22Rv1 (cell line): ENCODE measurements around the gene BMERB1.
"Not testable (repeated sequence)": the region's sequence is repeated elsewhere in the genome, so short reads cannot be mapped to it uniquely, and the experiment has no call there.

ENCODE experiments used
- H3K27ac ChIP-seq: fragments of 450-650 bp; 2 replicates; pipeline ENCODE4 v1.5.1; 2017
- ZFX ChIP-seq: fragments of 450-650 bp; IDR thresholded peaks from 2 replicates; pipeline ENCODE4 v1.6.1; 2017; ENCODE audit warnings: antibody characterized with exemption, borderline replicate concordance
- TF ChIP-seq, protein P1 (sequence below): fragments of 450-650 bp; IDR thresholded peaks from 2 replicates; pipeline ENCODE4 v1.5.1; 2017; ENCODE audit warnings: mild to moderate bottlenecking

The BMERB1 gene

DNA sequence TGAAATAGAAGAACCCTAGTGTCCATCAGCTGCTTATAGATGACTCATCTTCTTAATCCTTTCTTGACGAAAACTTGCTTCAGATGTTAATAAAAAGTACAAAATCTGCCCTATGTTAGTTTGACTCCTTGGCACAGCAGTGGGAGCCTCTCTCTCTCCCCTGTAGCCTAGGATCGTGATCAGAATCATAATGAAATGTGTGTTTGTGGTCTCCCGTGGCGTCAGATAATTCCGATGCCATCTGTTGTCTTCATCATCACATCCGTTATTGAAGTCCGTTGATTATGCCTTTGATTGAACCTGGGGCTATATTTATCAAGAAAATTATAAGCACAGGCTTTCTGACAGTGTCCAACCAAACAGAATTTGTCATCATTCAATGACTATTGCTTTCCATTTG is 102.5 kb downstream of the BMERB1 start:
- H3K27ac ChIP-seq = no peak overlapping the region
- TF ChIP-seq ZFX = no peak
- TF ChIP-seq, protein P1, sequence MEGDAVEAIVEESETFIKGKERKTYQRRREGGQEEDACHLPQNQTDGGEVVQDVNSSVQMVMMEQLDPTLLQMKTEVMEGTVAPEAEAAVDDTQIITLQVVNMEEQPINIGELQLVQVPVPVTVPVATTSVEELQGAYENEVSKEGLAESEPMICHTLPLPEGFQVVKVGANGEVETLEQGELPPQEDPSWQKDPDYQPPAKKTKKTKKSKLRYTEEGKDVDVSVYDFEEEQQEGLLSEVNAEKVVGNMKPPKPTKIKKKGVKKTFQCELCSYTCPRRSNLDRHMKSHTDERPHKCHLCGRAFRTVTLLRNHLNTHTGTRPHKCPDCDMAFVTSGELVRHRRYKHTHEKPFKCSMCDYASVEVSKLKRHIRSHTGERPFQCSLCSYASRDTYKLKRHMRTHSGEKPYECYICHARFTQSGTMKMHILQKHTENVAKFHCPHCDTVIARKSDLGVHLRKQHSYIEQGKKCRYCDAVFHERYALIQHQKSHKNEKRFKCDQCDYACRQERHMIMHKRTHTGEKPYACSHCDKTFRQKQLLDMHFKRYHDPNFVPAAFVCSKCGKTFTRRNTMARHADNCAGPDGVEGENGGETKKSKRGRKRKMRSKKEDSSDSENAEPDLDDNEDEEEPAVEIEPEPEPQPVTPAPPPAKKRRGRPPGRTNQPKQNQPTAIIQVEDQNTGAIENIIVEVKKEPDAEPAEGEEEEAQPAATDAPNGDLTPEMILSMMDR = no peak

DNA sequence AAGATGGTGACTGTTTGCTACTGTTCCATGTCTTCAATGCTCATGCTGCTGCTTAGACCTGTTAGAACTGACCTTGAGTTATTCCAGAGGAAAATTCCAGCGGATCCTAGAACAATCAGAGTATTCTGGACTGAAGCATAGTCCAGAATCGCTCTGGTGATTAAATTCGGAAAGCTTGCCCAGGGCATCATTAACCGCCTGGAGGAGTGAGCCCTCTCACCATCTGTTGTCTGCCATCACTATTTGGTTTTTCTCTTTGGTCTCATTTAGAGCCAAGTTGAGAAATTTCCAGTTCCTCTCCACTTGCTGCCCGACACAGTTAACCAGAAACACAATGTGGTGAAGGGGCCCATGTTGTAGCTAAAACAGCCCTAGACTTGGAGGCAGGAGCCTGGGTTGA is 104.1 kb downstream of the BMERB1 start:
- TF ChIP-seq, protein P1 = no peak
- no peak for TF ChIP-seq ZFX
- H3K27ac ChIP-seq = no peak overlapping the region

DNA sequence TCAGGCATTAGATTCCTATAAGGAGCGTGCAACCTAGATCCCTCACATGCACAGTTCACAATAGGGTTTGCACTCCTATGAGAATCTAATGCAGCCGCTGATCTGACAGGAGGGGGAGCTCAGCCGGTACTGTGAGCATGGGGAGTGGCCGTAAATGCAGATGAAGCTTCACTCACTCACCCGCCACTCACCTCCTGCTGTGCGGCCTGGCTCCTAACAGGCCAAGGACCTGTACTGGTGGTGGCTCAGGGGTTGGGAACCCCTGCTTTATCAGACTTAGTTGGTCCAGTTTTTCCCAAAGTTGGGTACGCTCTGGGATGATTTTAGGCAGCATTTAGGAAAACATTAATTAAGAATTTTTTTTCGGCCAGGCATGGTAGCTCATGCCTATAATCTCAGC is 104.8 kb downstream of the BMERB1 start:
- no peak for TF ChIP-seq ZFX
- TF ChIP-seq, protein P1 = no peak
- no peak overlapping the region for H3K27ac ChIP-seq

DNA sequence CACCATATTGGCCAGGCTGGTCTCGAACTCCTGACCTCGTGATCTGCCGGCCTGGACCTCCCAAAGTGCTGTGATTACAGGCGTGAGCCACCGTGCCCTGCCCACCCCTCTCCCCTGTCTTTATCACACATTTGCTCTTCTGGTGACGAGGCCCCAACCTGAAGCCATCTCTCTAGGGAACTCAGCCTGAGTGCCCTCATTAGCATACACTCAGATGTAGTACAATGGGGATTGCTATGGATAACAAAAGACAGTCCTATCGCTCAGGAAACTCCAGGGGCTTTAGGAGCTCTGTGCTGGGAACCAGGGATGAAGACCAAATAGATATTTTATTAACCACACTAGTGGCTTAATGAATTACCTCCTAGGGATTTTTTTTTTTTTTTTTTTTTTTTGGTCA is 107.9 kb downstream of the BMERB1 start:
- no peak overlapping the region for H3K27ac ChIP-seq
- TF ChIP-seq, protein P1 = no peak
- no peak for TF ChIP-seq ZFX

DNA sequence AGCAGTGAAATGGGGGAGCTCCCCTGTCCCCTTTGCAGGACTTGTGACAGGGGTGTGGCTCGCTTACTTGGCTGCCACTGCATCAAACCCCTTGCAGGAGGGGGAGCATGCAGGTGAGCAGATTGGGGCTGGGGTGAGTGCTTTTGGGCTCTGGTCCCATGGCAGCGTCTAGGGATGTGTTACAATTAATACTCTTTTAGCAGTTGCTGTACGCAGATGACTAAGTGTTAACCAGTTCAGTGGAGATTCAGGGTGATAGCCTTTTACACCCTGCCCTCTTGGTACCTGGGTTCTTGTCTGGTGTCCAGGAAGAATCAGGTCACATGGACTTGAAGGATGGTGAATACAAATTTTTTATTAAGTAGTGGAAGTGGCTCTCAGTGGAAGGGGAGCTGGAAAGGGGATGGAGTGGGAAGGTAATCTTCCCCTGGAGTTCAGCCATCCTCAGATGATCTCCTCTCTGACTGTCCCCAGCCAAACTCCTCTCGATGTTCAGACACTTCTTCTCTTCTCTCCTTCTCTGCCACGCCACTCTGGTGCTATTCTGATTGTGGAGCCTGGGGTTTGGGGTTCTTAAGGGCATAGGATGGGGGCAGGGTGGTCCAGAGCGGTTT is 108.5 kb downstream of the BMERB1 start:
- TF ChIP-seq ZFX = no peak
- TF ChIP-seq, protein P1 = no peak
- H3K27ac ChIP-seq = no peak overlapping the region

DNA sequence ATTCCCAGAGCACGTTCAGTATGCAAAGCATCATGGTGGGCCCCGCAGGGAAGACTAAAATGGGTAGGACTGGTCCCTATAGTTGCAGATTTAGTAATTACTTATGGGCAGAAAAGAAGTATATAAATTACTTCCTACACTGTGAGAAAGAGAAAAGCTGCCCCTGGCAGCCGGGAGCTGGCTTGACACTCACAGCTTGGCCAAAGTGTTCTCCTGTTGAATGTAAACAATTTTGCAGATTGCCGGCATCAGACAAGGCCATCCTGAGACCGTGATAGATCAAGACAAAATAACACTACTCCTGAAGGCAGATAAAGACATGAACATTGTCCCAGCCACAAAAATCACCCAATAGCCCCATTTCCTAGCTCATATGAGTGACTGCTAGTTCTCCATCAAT is 110.0 kb downstream of the BMERB1 start:
- H3K27ac ChIP-seq = no peak overlapping the region
- TF ChIP-seq ZFX = no peak
- TF ChIP-seq, protein P1 = no peak

DNA sequence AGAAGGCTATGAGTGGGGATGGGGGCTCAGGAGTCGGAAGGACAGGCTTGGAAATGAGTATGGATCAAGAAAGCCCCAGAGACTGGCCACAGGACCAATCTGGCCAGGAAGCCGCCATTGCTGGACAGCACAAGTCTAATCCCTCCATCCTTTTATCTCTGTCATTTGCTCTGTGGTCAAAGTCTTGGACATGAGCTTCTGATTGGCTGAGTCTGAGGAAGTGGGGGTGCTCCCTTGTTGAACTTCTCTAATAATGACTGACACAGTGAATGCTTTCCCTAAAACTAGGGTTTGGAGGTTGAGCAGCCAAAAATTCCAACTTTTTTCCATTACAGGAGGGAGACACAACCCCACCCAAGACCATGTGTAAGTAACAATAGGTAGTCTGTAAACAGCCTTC is 111.2 kb downstream of the BMERB1 start:
- TF ChIP-seq ZFX = no peak
- TF ChIP-seq, protein P1 = no peak
- no peak overlapping the region for H3K27ac ChIP-seq

DNA sequence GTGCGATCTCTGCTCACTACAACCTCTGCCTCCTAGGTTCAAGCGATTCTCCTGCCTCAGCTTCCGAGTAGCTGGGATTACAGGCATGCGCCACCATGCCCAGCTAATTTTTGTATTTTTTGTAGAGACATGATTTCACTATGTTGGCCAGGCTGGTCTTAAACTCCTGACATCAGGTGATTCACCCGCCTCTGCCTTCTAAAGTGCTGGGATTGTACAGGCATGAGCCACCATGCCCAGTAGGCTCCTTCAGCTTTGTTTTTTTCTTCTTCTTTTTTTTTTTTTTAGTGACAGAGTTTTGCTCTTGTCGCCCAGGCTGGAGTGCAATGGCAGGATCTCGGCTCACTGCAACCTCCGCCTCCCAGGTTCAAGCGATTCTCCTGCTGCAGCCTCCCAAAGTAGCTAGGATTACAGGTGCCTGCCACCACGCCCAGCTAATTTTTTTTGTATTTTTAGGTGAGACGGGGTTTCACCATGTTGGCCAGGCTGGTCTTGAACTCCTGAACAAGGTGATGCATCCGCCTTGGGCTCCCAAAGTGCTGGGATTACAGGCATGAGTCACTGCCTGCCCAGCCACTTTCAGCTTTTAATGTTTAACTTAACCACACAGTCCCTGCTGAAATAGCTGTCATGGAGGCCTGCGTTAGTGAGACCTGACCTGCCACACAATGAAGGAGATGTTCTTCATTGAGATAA is 112.8 kb downstream of the BMERB1 start:
- H3K27ac ChIP-seq = not testable (repeated sequence)
